Glutamatergic neuron (in vitro differentiated cells): ENCODE results near the gene LZTR1. TPM values are rescaled to one million over a fixed set of nuclear protein-coding genes. Genes with fewer than 3 reads are reported as not detected.

Source experiments
- DNase-seq: peaks from one replicate; pipeline ENCODE4 v3.0.0; 2022
- H3K27ac Mint-ChIP-seq: one replicate; pipeline ENCODE4 v1.8.0; 2020; ENCODE audit warnings: mild to moderate bottlenecking, mixed read lengths, inconsistent platforms; ENCODE audit not compliant: unreplicated experiment
- H3K27me3 Mint-ChIP-seq: one replicate; pipeline ENCODE4 v1.8.0; 2020; ENCODE audit warnings: mild to moderate bottlenecking, moderate library complexity, mixed read lengths, inconsistent platforms; ENCODE audit not compliant: unreplicated experiment
- H3K36me3 Mint-ChIP-seq: one replicate; pipeline ENCODE4 v1.8.0; 2020; ENCODE audit warnings: mild to moderate bottlenecking, mixed read lengths, inconsistent platforms; ENCODE audit not compliant: unreplicated experiment
- H3K4me1 Mint-ChIP-seq: one replicate; pipeline ENCODE4 v1.8.0; 2020; ENCODE audit warnings: mild to moderate bottlenecking, low read depth, mixed read lengths, inconsistent platforms; ENCODE audit not compliant: unreplicated experiment
- H3K4me3 Mint-ChIP-seq: one replicate; pipeline ENCODE4 v1.8.0; 2020; ENCODE audit warnings: mild to moderate bottlenecking, mixed read lengths, inconsistent platforms; ENCODE audit not compliant: unreplicated experiment
- H3K9me3 Mint-ChIP-seq: one replicate; pipeline ENCODE4 v1.8.0; 2020; ENCODE audit warnings: mild to moderate bottlenecking, moderate library complexity, mixed read lengths, inconsistent platforms; ENCODE audit not compliant: unreplicated experiment
- total RNA-seq: library from RNA; stranded (reverse); fragmentation: NEBNext Ultra II Directional; extraction: Animal tissue kit (Norgen Biotek cat#: 25700); gene quantifications from one replicate; pipeline ENCODE4 v1.2.1, GENCODE V29; 2021; ENCODE audit not compliant: unreplicated experiment
- TF ChIP-seq, protein P1 (sequence below): fragments of 200-600 bp; sonication (generic); IDR thresholded peaks from one replicate; pipeline ENCODE4 v1.5.0; 2021; ENCODE audit not compliant: partially characterized antibody, unreplicated experiment

Gene LZTR1
- total RNA-seq, 1 donor from 2014 or later: 165 TPM

GRCh38 chr22:20991252-20992055 is 9.4 kb downstream of the LZTR1 start:
- H3K27me3 Mint-ChIP-seq: peaks cover 5% of the 10 kb centered on the region

DNA sequence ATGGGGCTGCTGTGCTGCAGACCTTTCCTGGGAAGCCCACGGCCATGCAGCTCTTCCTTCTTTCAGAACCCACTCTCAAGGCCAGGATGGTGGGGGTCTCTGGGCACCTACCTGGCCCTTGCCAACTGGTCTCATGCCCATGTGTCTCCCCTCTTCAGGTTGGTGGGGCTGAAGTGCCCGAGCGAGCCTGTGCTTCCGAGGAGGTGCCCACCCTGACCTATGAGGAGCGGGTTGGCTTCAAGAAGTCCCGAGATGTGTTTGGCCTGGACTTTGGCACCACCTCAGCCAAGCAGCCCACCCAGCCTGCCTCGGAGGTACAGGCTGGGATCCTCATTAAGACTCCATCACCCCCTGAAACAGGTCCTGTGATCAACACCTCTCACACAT is 10.0 kb downstream of the LZTR1 start:
- Mint-ChIP-seq H3K4me3 (no peak overlapping the region), H3K36me3 (no peaks in the 10 kb centered on the region)

More at GRCh38 chr22:20991252-20992055, 9.4 kb downstream of the LZTR1 start:
- no peak overlapping the region for H3K4me3 Mint-ChIP-seq
- H3K27ac Mint-ChIP-seq: no peak overlapping the region
- H3K9me3 Mint-ChIP-seq: peaks cover 3% of the 10 kb centered on the region
- H3K36me3 Mint-ChIP-seq: no peaks in the 10 kb centered on the region
- no peaks in the 10 kb centered on the region for H3K4me1 Mint-ChIP-seq
- TF ChIP-seq, protein P1, sequence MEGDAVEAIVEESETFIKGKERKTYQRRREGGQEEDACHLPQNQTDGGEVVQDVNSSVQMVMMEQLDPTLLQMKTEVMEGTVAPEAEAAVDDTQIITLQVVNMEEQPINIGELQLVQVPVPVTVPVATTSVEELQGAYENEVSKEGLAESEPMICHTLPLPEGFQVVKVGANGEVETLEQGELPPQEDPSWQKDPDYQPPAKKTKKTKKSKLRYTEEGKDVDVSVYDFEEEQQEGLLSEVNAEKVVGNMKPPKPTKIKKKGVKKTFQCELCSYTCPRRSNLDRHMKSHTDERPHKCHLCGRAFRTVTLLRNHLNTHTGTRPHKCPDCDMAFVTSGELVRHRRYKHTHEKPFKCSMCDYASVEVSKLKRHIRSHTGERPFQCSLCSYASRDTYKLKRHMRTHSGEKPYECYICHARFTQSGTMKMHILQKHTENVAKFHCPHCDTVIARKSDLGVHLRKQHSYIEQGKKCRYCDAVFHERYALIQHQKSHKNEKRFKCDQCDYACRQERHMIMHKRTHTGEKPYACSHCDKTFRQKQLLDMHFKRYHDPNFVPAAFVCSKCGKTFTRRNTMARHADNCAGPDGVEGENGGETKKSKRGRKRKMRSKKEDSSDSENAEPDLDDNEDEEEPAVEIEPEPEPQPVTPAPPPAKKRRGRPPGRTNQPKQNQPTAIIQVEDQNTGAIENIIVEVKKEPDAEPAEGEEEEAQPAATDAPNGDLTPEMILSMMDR: no peak
- DNase-seq: no peak

GRCh38 chr22:20992456-20993303 is 10.6 kb downstream of the LZTR1 start:
- Mint-ChIP-seq H3K27ac (no peak overlapping the region), H3K36me3 (no peaks in the 10 kb centered on the region), H3K4me3 (no peak overlapping the region), H3K9me3 (peaks cover 3% of the 10 kb centered on the region), H3K4me1 (no peaks in the 10 kb centered on the region), H3K27me3 (peaks cover 5% of the 10 kb centered on the region)
- DNase-seq: no peak
- TF ChIP-seq, protein P1: no peak

More for the DNA sequence above, 10.0 kb downstream of the LZTR1 start:
- peaks cover 5% of the 10 kb centered on the region for H3K27me3 Mint-ChIP-seq
- H3K27ac Mint-ChIP-seq: no peak overlapping the region
- no peaks in the 10 kb centered on the region for H3K4me1 Mint-ChIP-seq
- H3K9me3 Mint-ChIP-seq: peaks cover 3% of the 10 kb centered on the region
- no peak for DNase-seq
- TF ChIP-seq, protein P1: no peak

DNA sequence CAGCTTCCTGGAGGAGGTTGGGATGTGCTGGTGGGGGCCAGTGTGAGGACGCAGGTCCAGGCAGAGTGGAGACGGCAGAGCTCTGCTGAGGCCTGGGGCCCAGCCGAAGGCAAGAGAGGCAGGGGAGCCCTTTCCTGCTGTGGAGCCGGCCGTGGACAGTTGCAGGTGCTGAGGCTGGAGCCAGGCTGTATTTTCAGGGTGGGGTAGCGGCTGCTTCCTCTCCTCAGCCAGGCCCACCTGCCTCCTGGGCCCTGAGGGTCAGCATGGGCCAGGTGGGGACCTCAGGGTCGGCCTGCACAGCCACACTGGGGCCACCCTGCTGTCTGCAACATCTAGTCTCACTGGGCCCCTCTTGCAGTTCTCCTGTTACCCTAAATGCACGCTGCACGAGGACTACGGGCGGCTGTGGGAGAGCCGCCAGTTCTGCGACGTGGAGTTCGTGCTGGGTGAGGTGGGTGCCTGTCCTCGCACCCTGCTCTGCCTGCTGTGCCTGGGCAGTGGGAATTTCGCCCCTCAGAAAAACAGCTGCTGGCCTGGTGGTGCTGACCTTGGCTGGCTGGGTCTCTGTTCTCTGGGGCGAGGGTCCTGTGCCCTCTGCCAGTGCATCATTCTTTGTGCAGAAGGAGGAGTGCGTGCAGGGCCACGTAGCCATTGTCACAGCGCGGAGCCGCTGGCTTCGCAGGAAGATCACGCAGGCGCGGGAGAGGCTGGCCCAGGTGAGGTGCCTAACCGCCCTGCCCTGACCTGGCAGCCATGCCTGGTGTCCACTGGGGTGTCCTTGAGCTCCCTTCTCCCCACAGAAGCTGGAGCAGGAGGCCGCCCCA is 11.4 kb downstream of the LZTR1 start:
- peaks cover 5% of the 10 kb centered on the region for H3K27me3 Mint-ChIP-seq

More for the DNA sequence above, 11.4 kb downstream of the LZTR1 start:
- H3K36me3 Mint-ChIP-seq: no peaks in the 10 kb centered on the region
- H3K4me1 Mint-ChIP-seq: no peaks in the 10 kb centered on the region
- DNase-seq: no peak
- no peak overlapping the region for H3K27ac Mint-ChIP-seq
- peaks cover 3% of the 10 kb centered on the region for H3K9me3 Mint-ChIP-seq
- TF ChIP-seq, protein P1: no peak
- H3K4me3 Mint-ChIP-seq: no peak overlapping the region
